GM19239 (cell line): Measurements from ENCODE around the gene FNIP2.
"Not testable (repeated sequence)": the region's sequence is repeated elsewhere in the genome, so short reads cannot be mapped to it uniquely, and the experiment has no call there.

Experiments used
- DNase-seq: peaks from one replicate; pipeline ENCODE4 v3.0.0; 2011; ENCODE audit warnings: low spot score; ENCODE audit not compliant: insufficient read length
- FAIRE-seq: peaks from 2 replicates; lab custom pipeline; 2011; peaks lifted over from hg19 to GRCh38; lab: Jason Lieb, UNC

The FNIP2 gene

GRCh38 chr4:158895797-158896576, 127.2 kb downstream of the FNIP2 start:
- FAIRE-seq (peak; percentile 23), DNase-seq (no peak)

- not testable (repeated sequence) for DNase-seq, FAIRE-seq
Measured at GRCh38 chr4:158896577-158897238, 127.9 kb downstream of the FNIP2 start.

GRCh38 chr4:158900408-158900807, 131.6 kb downstream of the FNIP2 start:
- not testable (repeated sequence) for FAIRE-seq, DNase-seq

DNA sequence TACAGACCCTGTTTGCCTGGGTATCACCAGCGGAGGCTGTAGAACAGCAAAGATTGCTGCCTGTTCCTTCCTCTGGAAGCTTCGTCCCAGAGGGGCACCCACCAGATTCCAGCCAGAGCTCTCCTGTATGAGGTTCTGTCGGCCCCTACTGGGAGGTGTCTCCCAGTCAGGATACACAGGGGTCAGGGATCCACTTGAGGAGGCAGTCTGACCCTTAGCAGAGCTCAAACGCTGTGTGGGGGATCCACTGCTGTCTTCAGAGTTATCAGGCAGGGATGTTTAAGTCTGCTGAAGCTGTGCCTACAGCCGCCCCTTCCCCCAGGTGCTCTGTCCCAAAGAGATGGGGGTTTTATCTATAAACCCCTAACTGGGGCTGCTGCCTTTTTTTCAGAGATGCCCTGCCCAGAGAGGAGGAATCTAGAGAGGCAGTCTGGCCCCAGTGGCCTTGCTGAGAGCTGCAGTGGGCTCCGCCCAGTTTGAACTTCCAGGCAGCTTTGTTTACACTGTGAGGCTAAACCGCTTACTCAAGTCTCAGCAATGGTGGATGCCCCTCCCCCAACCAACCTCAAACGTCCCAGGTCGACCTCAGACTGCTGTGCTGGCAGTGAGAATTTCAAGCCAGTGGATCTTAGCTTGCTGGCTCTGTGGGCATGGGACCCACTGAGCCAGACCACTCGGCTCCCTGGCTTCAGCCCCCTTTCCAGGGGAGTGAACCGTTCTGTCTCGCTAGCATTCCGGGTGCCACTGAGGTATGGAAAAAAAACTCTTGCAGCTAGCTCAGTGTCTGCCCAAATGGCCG, 133.7 kb downstream of the FNIP2 start:
- not testable (repeated sequence) for DNase-seq, FAIRE-seq

DNA sequence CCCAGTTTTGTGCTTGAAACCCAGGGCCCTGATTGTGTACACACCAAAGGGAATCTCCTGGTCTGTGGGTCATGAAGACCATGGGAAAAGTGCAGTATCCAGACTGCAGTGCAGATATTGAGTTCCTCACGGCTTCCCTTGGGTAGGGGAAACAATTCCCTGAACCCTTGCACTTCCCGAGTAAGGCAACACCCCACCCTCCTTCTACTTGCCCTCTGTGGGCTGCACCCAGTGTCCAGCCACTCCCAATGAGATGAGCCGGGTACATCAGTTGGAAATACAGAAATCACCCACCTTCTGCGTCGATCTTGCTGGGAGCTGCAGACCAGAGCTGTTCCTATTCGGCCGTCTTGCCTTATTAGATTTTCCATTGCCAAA, 134.2 kb downstream of the FNIP2 start:
- FAIRE-seq: no peak
- no peak for DNase-seq

DNA sequence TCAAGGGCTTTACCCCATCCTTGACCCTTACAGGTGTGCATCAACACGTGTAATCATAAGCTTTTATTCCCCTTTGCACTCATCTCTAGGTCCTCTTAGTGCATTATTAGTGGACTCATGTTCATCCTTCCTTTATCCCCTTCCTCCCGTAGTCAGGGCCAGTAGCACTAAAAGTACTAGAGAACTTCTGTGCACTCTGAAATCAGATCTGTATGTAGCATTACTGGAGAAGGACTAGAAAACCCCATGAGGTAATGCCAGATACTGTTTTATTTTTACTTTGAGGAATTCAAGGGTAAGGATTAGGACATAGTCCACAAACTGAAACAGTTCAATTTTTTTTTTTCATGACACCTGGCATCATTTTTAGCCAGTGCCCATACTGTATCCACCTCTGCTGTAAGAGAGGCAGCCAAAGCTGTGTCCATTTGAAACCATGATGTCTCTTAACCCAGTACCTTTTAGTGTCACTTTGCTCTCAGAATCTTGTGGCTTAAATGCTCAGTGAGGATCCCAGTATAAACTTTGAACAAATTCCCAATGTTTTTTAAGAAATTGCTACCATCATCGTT, 134.7 kb downstream of the FNIP2 start:
- DNase-seq (no peak), FAIRE-seq (peak; percentile 14)

- FAIRE-seq (peak; percentile 52), DNase-seq (no peak)
Measured at GRCh38 chr4:158904815-158905214, 136.0 kb downstream of the FNIP2 start.

DNA sequence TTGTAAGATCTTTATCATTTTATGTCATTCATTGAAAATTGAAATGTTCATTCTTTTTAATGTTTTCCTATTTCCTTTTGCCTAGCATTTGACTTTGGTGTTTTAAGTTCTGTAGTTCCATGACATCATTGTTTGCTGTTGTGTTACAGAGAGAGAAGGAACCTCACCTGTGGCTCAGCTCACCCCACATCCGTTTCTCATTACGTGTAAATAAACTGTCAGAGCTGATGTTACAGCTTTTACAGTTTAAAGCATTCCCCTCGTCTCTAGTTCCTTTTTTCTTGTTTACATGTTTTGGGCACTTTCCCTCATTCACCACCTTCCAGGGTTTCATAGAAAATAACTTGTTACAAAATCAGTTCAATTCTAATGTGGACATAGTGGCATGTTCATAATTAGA, 137.2 kb downstream of the FNIP2 start:
- DNase-seq (peak; percentile 9), FAIRE-seq (no peak)

GRCh38 chr4:158912390-158912789, 143.6 kb downstream of the FNIP2 start:
- FAIRE-seq: no peak
- no peak for DNase-seq

DNA sequence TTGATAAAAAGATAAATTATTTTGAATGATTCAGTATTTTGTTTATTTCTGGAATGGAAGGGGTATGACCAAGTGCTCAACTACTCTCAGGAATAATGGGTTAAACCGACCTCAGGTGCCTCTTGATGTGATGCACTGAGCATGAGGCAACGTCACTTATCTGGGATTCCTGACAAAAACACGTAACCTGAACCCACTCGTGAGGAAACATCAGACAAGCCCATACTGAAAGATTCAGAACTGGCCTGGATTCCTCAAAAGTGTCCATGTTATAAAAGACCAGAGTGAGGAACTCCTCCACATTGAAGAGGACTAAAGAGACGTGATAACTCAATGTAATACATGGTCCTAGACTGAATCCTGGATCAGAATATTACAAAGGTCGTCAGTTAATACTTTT, 144.0 kb downstream of the FNIP2 start:
- no peak for FAIRE-seq

DNA sequence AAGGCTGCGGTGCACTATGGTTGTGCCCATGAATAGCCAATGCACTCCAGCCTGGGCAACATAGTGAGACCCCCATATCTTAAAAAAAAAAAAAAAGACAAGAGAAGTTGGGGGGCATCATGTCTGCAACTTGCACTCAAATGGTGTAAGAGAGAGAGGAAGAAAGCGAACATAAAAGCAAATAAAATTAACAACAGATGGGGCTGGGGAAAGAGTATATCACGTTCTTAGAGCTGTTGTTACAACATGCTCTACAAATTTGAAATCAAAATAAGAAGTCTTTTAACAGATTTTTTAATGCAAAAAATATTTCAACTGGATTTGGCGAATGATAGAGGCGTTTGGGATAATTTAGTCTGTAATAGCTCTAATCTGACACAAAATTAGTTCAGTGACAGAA, 144.9 kb downstream of the FNIP2 start:
- DNase-seq: no peak
- FAIRE-seq: no peak

More for the DNA sequence above, 144.0 kb downstream of the FNIP2 start:
- DNase-seq: no peak

GRCh38 chr4:158914218-158914617, 145.4 kb downstream of the FNIP2 start:
- no peak for DNase-seq
- FAIRE-seq: no peak

GRCh38 chr4:158915683-158916241, 146.9 kb downstream of the FNIP2 start:
- DNase-seq: no peak
- no peak for FAIRE-seq

GRCh38 chr4:158920452-158920996, 151.7 kb downstream of the FNIP2 start:
- not testable (repeated sequence) for DNase-seq, FAIRE-seq

- DNase-seq, FAIRE-seq: not testable (repeated sequence)
Measured at GRCh38 chr4:158927774-158928173, 158.9 kb downstream of the FNIP2 start.

GRCh38 chr4:158929939-158930638, 161.3 kb downstream of the FNIP2 start:
- no peak for DNase-seq
- FAIRE-seq: peak; percentile 54

- FAIRE-seq: no peak
- DNase-seq: no peak
Measured at GRCh38 chr4:158930639-158930972, 161.8 kb downstream of the FNIP2 start.

- DNase-seq: no peak
- no peak for FAIRE-seq
Measured at GRCh38 chr4:158933236-158933635, 164.4 kb downstream of the FNIP2 start.

DNA sequence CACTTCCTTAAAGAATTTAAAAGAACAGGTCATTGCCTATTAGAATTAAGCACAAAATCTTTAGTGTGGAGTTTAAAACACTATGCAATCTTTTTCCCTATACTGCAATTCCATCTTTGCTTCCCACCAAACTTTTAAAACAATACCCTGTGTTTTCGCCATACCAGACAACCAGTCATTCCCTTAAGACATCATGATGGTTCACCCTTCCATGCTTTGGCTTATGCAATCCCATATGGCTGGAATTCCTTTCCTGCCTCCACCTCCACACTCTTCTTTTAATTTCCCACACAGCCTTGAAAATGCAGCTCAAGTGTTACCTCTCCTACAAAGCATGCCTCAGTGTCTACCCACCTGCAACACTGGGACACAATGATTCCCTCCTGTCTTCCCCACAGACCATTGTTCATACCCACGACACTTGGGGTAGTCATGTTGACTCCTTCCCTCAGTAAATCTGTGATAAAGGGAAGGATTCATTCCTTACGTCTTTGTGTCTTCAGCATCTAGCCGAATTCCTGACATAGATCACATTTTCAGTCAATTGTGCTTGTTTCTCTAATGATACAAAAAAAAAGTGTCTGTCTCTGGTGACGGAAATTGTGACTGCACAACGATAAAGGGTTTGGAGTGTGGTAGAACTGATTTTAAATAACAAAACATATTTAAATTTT, 166.3 kb downstream of the FNIP2 start:
- FAIRE-seq: no peak
- DNase-seq: no peak
